Uterus (tissue), 4 donors: ENCODE data around the gene POU3F3. TPM values are rescaled to one million over a fixed set of nuclear protein-coding genes. Genes with fewer than 3 reads are reported as not detected.
A peak's percentile ranks its signal among the peaks of the same experiment; 100 is the strongest.

ENCODE experiments used
- DNase-seq, 2 donors: peaks; one replicate each; pipeline ENCODE4 v3.0.0-alpha.2; 2019 to 2020
- H3K27ac ChIP-seq, 2 donors: fragments of 200-600 bp; sonication (generic); 1 replicate in 1 of 2; 2 replicates in 1 of 2; pipeline ENCODE4 v1.5.1; 2016 to 2018
- H3K27me3 ChIP-seq, 2 donors: fragments of 200-600 bp; sonication (generic); one replicate each; pipeline ENCODE4 v1.5.1; 2018 to 2019; ENCODE audit warnings: control low read depth in 1 of 2
- H3K36me3 ChIP-seq, 2 donors: fragments of 200-600 bp; sonication (generic); one replicate each; pipeline ENCODE4 v1.5.1; 2019; ENCODE audit warnings: control low read depth in 1 of 2
- H3K4me1 ChIP-seq, 2 donors: fragments of 200-600 bp; sonication (generic); one replicate each; pipeline ENCODE4 v1.5.1; 2018 to 2019; ENCODE audit warnings: control low read depth in 1 of 2
- H3K4me3 ChIP-seq, 2 donors: fragments of 200-600 bp; sonication (generic); 1 replicate in 1 of 2; 2 replicates in 1 of 2; pipeline ENCODE4 v1.5.1; 2018 to 2019; ENCODE audit warnings: mild to moderate bottlenecking in 1 of 2
- H3K9me3 ChIP-seq, 2 donors: fragments of 200-600 bp; sonication (generic); one replicate each; pipeline ENCODE4 v1.5.1; 2019; ENCODE audit warnings: control low read depth in 1 of 2
- CTCF ChIP-seq, 4 experiments: fragments of 200-600 bp in 2 of 4; fragments of 450-650 bp in 2 of 4; sonication (generic) in 2 of 4; IDR thresholded peaks; one replicate each; pipeline ENCODE4 v1.5.1; 2016 to 2019; ENCODE audit warnings: antibody characterized with exemption in 4 of 4, mild to moderate bottlenecking in 2 of 4, moderate library complexity in 1 of 4
- POLR2A ChIP-seq, 2 donors: fragments of 450-650 bp; IDR thresholded peaks; one replicate each; pipeline ENCODE4 v1.6.1; 2016; ENCODE audit warnings: antibody characterized with exemption in 2 of 2, mild to moderate bottlenecking in 1 of 2, moderate library complexity in 1 of 2
- intact Hi-C: fragments of 100-400 bp; cut with DNase I; formaldehyde crosslinking; loops from one replicate; pipeline ENCODE4 v1.15.1; 2023; ENCODE audit warnings: low total_unique reads
- total RNA-seq, 4 donors: library from RNA; depleted of rRNA in 3 of 4; stranded (reverse); fragments of >200 nt in 3 of 4; gene quantifications; one replicate each; pipeline versions ENCODE4 v1.1.0 to v1.2.4, GENCODE V29; 2014 to 2023
- donor health status: DM: yes; HTN: yes; CAD: no.

The POU3F3 gene
- total RNA-seq, 4 donors from 2014 or later: 0.18 TPM; not detected in 3

DNA sequence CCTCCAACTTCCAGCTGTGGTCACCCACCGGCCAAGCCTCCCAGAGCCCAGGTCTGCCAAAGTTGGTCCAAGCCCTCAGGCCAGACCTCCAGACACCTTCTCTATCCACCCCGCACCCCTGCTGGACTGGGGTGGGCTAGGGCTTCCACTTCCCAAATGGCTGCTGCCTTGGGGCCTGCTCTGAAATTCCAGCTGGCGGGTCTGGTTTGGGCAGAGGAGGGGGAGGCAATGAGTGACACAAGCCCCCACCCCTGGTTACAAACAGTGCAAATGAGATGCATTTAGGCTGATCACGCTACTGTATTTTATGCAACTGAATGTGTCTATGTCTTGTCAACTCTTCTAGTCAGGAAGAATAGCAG is 14.6 kb downstream of the POU3F3 start:
- no peak for TF ChIP-seq POLR2A (IDR thresholded peaks at IDR 0.05)
- TF ChIP-seq CTCF (IDR thresholded peaks at IDR 0.05): no peak
- H3K4me3 ChIP-seq: no peak overlapping the region
- intact Hi-C loops: no loop called here
- no peak overlapping the region for H3K27ac ChIP-seq
- no peaks in the 10 kb centered on the region for H3K36me3 ChIP-seq
- peaks cover 0 to 11% of the 10 kb centered on the region in 2 donors for H3K4me1 ChIP-seq
- no peaks in the 10 kb centered on the region for H3K9me3 ChIP-seq
- DNase-seq: no peak
- H3K27me3 ChIP-seq: peaks cover 6 to 52% of the 10 kb centered on the region in 2 donors

GRCh38 chr2:104870100-104870975 is 16.4 kb downstream of the POU3F3 start:
- intact Hi-C loops: no loop called here
- no peaks in the 10 kb centered on the region for H3K9me3 ChIP-seq
- no peak overlapping the region for H3K27ac ChIP-seq
- H3K27me3 ChIP-seq: peaks cover 4 to 34% of the 10 kb centered on the region in 2 donors
- no peak for DNase-seq
- no peak for TF ChIP-seq POLR2A (IDR thresholded peaks at IDR 0.05)
- peaks cover 0 to 5% of the 10 kb centered on the region in 2 donors for H3K4me1 ChIP-seq
- H3K4me3 ChIP-seq: no peak overlapping the region
- H3K36me3 ChIP-seq: no peaks in the 10 kb centered on the region

GRCh38 chr2:104871649-104871971 is 17.7 kb downstream of the POU3F3 start:
- H3K36me3 ChIP-seq: no peaks in the 10 kb centered on the region

GRCh38 chr2:104871972-104872865 is 18.3 kb downstream of the POU3F3 start:
- intact Hi-C loops: no loop called here
- Histone ChIP-seq H3K4me3 (no peak overlapping the region), H3K4me1 (peaks cover 0 to 5% of the 10 kb centered on the region in 2 donors), H3K27ac (no peak overlapping the region), H3K9me3 (no peaks in the 10 kb centered on the region), H3K27me3 (peaks cover 4 to 18% of the 10 kb centered on the region in 2 donors), H3K36me3 (no peaks in the 10 kb centered on the region)
- TF ChIP-seq POLR2A (IDR thresholded peaks at IDR 0.05) (no peak), CTCF (IDR thresholded peaks at IDR 0.05) (no peak)
- DNase-seq: no peak

More at GRCh38 chr2:104871649-104871971, 17.7 kb downstream of the POU3F3 start:
- Histone ChIP-seq H3K4me3 (no peak overlapping the region), H3K9me3 (no peaks in the 10 kb centered on the region), H3K27ac (no peak overlapping the region), H3K27me3 (peaks cover 4 to 22% of the 10 kb centered on the region in 2 donors), H3K4me1 (peaks cover 0 to 5% of the 10 kb centered on the region in 2 donors)
- intact Hi-C loops: no loop called here
- no peak for DNase-seq
- TF ChIP-seq POLR2A (IDR thresholded peaks at IDR 0.05): no peak

DNA sequence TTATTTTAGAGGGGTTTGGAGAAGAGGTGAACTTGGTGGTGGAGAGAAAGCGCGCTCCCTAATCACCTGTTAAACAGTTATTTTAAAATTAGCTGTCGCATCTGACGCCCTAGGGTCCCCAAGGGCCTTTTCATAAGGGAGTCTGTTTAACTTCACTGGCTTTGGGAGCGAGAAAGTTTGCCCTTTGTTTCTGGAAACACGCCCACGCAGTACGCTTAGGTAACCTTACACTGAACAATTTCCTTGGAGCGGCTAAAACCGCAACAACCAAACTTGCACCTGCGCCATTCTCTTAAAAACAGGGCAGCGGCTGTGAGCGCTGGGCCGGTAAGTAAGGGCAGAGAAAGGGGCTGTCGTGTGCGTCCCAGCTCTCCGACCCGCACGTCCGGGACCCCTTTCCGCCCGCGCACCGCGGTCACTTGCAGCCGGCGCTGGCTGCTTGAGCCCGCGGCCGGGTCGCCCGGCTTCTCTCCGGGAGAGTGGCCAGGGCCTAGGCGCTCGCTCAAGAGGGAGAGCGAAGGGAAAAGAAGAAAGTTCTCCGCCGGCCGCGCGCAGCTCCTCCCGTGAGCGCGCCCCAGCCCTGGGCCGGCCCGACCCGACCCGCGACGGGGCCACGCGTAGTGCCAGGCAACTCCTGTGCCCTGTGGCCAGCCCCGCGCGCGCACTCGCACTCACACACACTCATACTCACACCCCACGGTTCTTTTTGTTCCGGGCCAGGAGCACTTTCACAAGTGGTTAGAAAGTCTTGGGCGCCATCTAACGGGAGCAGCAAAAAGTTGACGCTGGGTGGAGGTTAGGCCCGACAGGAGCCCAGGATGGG is 19.2 kb downstream of the POU3F3 start:
- Histone ChIP-seq H3K36me3 (no peaks in the 10 kb centered on the region), H3K27me3 (peaks cover 4 to 22% of the 10 kb centered on the region in 2 donors), H3K9me3 (no peaks in the 10 kb centered on the region), H3K4me3 (peak overlapping the region in 1 of 2 donors; percentile 26), H3K4me1 (peaks cover 0 to 5% of the 10 kb centered on the region in 2 donors), H3K27ac (no peak overlapping the region)
- TF ChIP-seq POLR2A (IDR thresholded peaks at IDR 0.05) (no peak), CTCF (IDR thresholded peaks at IDR 0.05) (no peak)
- intact Hi-C loops: no loop called here
- DNase-seq: no peak
